T-cell (primary cell): ENCODE data around the gene GSE1. TPM values are rescaled to one million over a fixed set of nuclear protein-coding genes. Genes with fewer than 3 reads are reported as not detected.

Experiments
- ATAC-seq, 4 experiments: fragments of 200-7000 bp in 3 of 4; fragments of 150-1000 bp in 1 of 4; cut with Tn5 transposase; replicated peaks in 1 of 4; 1 replicate in 3 of 4; 2 replicates in 1 of 4; pipeline ENCODE4 v1.10.0; 2021; ENCODE audit warnings: moderate library complexity in 3 of 4, mild to moderate bottlenecking in 2 of 4, moderate number of reproducible peaks in 1 of 4
- CTCF ChIA-PET, 2 donors: fragments of 300-600 bp; sonication (Branson Sonifier 250); formaldehyde crosslinking; loops; one replicate each; lab custom pipeline; 2022; ENCODE audit warnings: antibody characterized with exemption in 2 of 2; lab: Charles Lee
- POLR2A ChIA-PET, 2 donors: fragments of 300-600 bp; sonication (Branson Sonifier 250); formaldehyde crosslinking; loops; one replicate each; lab custom pipeline; 2022; ENCODE audit warnings: antibody characterized with exemption in 2 of 2; lab: Charles Lee
- DNase-seq, 35 experiments: peaks; one replicate each; pipeline versions ENCODE4 v3.0.0 to v3.0.0-alpha.2; 2013 to 2023
- H3K27ac ChIP-seq: one replicate; pipeline ENCODE4 v1.5.1; 2013; ENCODE audit warnings: low read length
- H3K27me3 ChIP-seq, 2 experiments: replicated peaks in 1 of 2; 1 replicate in 1 of 2; 2 replicates in 1 of 2; pipeline versions ENCODE4 v1.6.1 to v1.7.0; 2013; ENCODE audit warnings: low read length in 1 of 2, mixed read lengths in 1 of 2; ENCODE audit not compliant: control insufficient read depth in 2 of 2, insufficient read depth in 2 of 2; ENCODE audit errors: extremely low read depth in 1 of 2
- H3K36me3 ChIP-seq, 2 donors: 1 replicate in 1 of 2; 2 replicates in 1 of 2; pipeline versions ENCODE4 v1.6.1 to v1.7.0; 2013; ENCODE audit warnings: low read length in 1 of 2; ENCODE audit not compliant: control insufficient read depth in 2 of 2, insufficient read depth in 1 of 2; ENCODE audit errors: extremely low read depth in 1 of 2
- H3K4me1 ChIP-seq, 2 experiments: 1 replicate in 1 of 2; 2 replicates in 1 of 2; pipeline versions ENCODE4 v1.6.1 to v1.7.0; 2013; ENCODE audit warnings: low read length in 2 of 2, mixed read lengths in 1 of 2; ENCODE audit not compliant: insufficient read depth in 2 of 2, control insufficient read depth in 1 of 2; ENCODE audit errors: extremely low read depth in 1 of 2
- H3K4me3 ChIP-seq, 2 donors: 1 replicate in 1 of 2; 2 replicates in 1 of 2; pipeline versions ENCODE4 v1.5.1 to v1.7.0; 2013; ENCODE audit warnings: mild to moderate bottlenecking in 2 of 2, low read length in 1 of 2, moderate library complexity in 1 of 2; ENCODE audit not compliant: control insufficient read depth in 1 of 2; ENCODE audit errors: extremely low read depth in 1 of 2
- H3K9me3 ChIP-seq: 2 replicates; pipeline ENCODE4 v1.7.0; 2013
- H3K27ac Mint-ChIP-seq, 2 donors: one replicate each; pipeline ENCODE4 v1.8.0; 2020 to 2021; ENCODE audit warnings: mild to moderate bottlenecking in 2 of 2, mixed read lengths in 2 of 2
- H3K27me3 Mint-ChIP-seq, 2 donors: one replicate each; pipeline ENCODE4 v1.8.0; 2021 to 2022; ENCODE audit warnings: mixed read lengths in 2 of 2
- H3K36me3 Mint-ChIP-seq: one replicate; pipeline ENCODE4 v1.8.0; 2021; ENCODE audit warnings: mixed read lengths
- H3K4me1 Mint-ChIP-seq, 3 donors: one replicate each; pipeline ENCODE4 v1.8.0; 2020 to 2022; ENCODE audit warnings: mixed read lengths in 3 of 3, mild to moderate bottlenecking in 1 of 3
- H3K4me3 Mint-ChIP-seq, 3 donors: one replicate each; pipeline ENCODE4 v1.8.0; 2020 to 2022; ENCODE audit warnings: mild to moderate bottlenecking in 3 of 3, mixed read lengths in 3 of 3, moderate library complexity in 3 of 3
- H3K9me3 Mint-ChIP-seq, 3 donors: one replicate each; pipeline ENCODE4 v1.8.0; 2020 to 2022; ENCODE audit warnings: mixed read lengths in 3 of 3
- WGBS: methylation state at CpG from one replicate; pipeline ENCODE4 v1.1.5; 2013; ENCODE audit warnings: missing lambda C conversion rate; ENCODE audit not compliant: insufficient coverage; 5-methylcytosine and 5-hydroxymethylcytosine counted together
- total RNA-seq, 35 experiments: library from RNA in 6 of 35; stranded (reverse) in 6 of 35; fragments of 120-200 nt in 1 of 35; gene quantifications; one replicate each; pipeline versions ENCODE4 v1.2.1 to v1.2.4 and lab custom pipeline; 2013 to 2026

GSE1 gene
- total RNA-seq, 5 donors from 2014 or later (not counting 1 experiment from before 2014, with no cell fraction given): 29.1 to 61.7 (median 37.4) TPM

- 96% methylated on average over 11 of the region's 11 CpGs for WGBS
- H3K27me3 Mint-ChIP-seq: peaks cover 0 to 3% of the 10 kb centered on the region in 2 donors
- H3K4me1 Mint-ChIP-seq: peaks cover 20 to 44% (median 25%) of the 10 kb centered on the region in 3 donors
- no peaks in the 10 kb centered on the region for H3K36me3 Mint-ChIP-seq
- no peak overlapping the region for H3K27ac Mint-ChIP-seq
- Histone ChIP-seq H3K36me3 (no peaks in the 10 kb centered on the region), H3K27me3 (peaks cover 0 to 9% of the 10 kb centered on the region in 2 experiments), H3K9me3 (no peaks in the 10 kb centered on the region), H3K4me1 (peaks cover 10 to 64% of the 10 kb centered on the region in 2 experiments), H3K27ac (no peak overlapping the region), H3K4me3 (no peak overlapping the region)
- ChIA-PET CTCF (no interaction called here), POLR2A (no interaction called here)
- no peak overlapping the region for H3K4me3 Mint-ChIP-seq
- no peak for ATAC-seq
- H3K9me3 Mint-ChIP-seq: no peaks in the 10 kb centered on the region
- no peak for DNase-seq
These were observed 4.6 kb upstream of the GSE1 start for GRCh38 chr16:85608515-85608885.

- ATAC-seq (no peak), DNase-seq (no peak)
- 98% methylated on average over 8 of the region's 10 CpGs for WGBS
- Histone ChIP-seq H3K4me1 (peaks cover 10 to 68% of the 10 kb centered on the region in 2 experiments), H3K27ac (no peak overlapping the region), H3K36me3 (no peaks in the 10 kb centered on the region), H3K9me3 (no peaks in the 10 kb centered on the region), H3K27me3 (peaks cover 0 to 9% of the 10 kb centered on the region in 2 experiments), H3K4me3 (no peak overlapping the region)
- CTCF ChIA-PET: interaction anchor here (0.9 to 1.7 kb wide), 5 partner anchors 51 to 215 kb away, joined by 3 to 6 read pairs (median 5); no protein-coding TSS in a partner anchor
- no peaks in the 10 kb centered on the region for H3K9me3 Mint-ChIP-seq
- POLR2A ChIA-PET: interaction anchor here in 1 of 2 donors (0.6 kb wide), 1 partner anchor 302 kb away, joined by 3 read pairs; no protein-coding TSS in a partner anchor
- H3K27me3 Mint-ChIP-seq: peaks cover 0 to 3% of the 10 kb centered on the region in 2 donors
- no peak overlapping the region for H3K27ac Mint-ChIP-seq
- no peaks in the 10 kb centered on the region for H3K36me3 Mint-ChIP-seq
- peaks cover 20 to 44% (median 25%) of the 10 kb centered on the region in 3 donors for H3K4me1 Mint-ChIP-seq
- H3K4me3 Mint-ChIP-seq: no peak overlapping the region
These were observed 4.2 kb upstream of the GSE1 start for GRCh38 chr16:85608887-85609286.

- CTCF ChIA-PET: interaction anchor here (0.6 to 2.2 kb wide), 12 partner anchors 32 to 216 kb away, joined by 3 to 14 read pairs (median 4); no protein-coding TSS in a partner anchor
- H3K4me3 ChIP-seq: no peak overlapping the region
- H3K36me3 ChIP-seq: no peaks in the 10 kb centered on the region
- WGBS: 95% methylated on average over 2 of the region's 7 CpGs
- peaks cover 10 to 75% of the 10 kb centered on the region in 2 experiments for H3K4me1 ChIP-seq
- peaks cover 20 to 45% (median 25%) of the 10 kb centered on the region in 3 donors for H3K4me1 Mint-ChIP-seq
- ATAC-seq: no peak
- H3K9me3 ChIP-seq: no peaks in the 10 kb centered on the region
- H3K27me3 Mint-ChIP-seq: peaks cover 0 to 3% of the 10 kb centered on the region in 2 donors
- no peaks in the 10 kb centered on the region for H3K36me3 Mint-ChIP-seq
- DNase-seq: no peak
- peak overlapping the region in 1 of 3 donors; percentile 76 for H3K4me3 Mint-ChIP-seq
- H3K27ac ChIP-seq: no peak overlapping the region
- POLR2A ChIA-PET: interaction anchor here in 1 of 2 donors (0.6 kb wide), 1 partner anchor 303 kb away, joined by 3 read pairs; no protein-coding TSS in a partner anchor
- peaks cover 0 to 13% of the 10 kb centered on the region in 2 experiments for H3K27me3 ChIP-seq
- H3K9me3 Mint-ChIP-seq: no peaks in the 10 kb centered on the region
- H3K27ac Mint-ChIP-seq: peak overlapping the region in 1 of 2 donors; percentile 55
These were observed 3.6 kb upstream of the GSE1 start for GRCh38 chr16:85609539-85609938.

- no peaks in the 10 kb centered on the region for H3K9me3 Mint-ChIP-seq
- H3K36me3 Mint-ChIP-seq: no peaks in the 10 kb centered on the region
- peak overlapping the region; percentile 3 to 76 (median 75) for H3K4me3 Mint-ChIP-seq
- H3K27ac Mint-ChIP-seq: peak overlapping the region; percentile 11 to 15
- peaks cover 20 to 49% (median 27%) of the 10 kb centered on the region in 3 donors for H3K4me1 Mint-ChIP-seq
- Histone ChIP-seq H3K4me1 (peaks cover 11 to 78% of the 10 kb centered on the region in 2 experiments), H3K27me3 (peaks cover 0 to 18% of the 10 kb centered on the region in 2 experiments), H3K4me3 (no peak overlapping the region), H3K36me3 (no peaks in the 10 kb centered on the region), H3K27ac (no peak overlapping the region), H3K9me3 (no peaks in the 10 kb centered on the region)
- H3K27me3 Mint-ChIP-seq: peaks cover 0 to 3% of the 10 kb centered on the region in 2 donors
- DNase-seq (peak in 2 of 35 experiments; percentile 7 to 22), ATAC-seq (no peak)
- ChIA-PET CTCF (interaction anchor here (0.6 to 2.2 kb wide), 14 partner anchors 33 to 217 kb away, joined by 3 to 14 read pairs (median 4); no protein-coding TSS in a partner anchor), POLR2A (no interaction called here)
- WGBS: 47% methylated on average over 9 of the region's 11 CpGs
These were observed 3.1 kb upstream of the GSE1 start for GRCh38 chr16:85610059-85610445.

- Mint-ChIP-seq H3K9me3 (no peaks in the 10 kb centered on the region), H3K36me3 (no peaks in the 10 kb centered on the region), H3K4me1 (peaks cover 25 to 51% (median 32%) of the 10 kb centered on the region in 3 donors), H3K27ac (peak overlapping the region; percentile 6 to 71), H3K27me3 (peaks cover 0 to 3% of the 10 kb centered on the region in 2 donors), H3K4me3 (peak overlapping the region; percentile 75 to 83 (median 76))
- ATAC-seq (peak; percentile 69 to 74 (median 70)), DNase-seq (peak; percentile 73 to 89 (median 82))
- ChIA-PET POLR2A (no interaction called here), CTCF (interaction anchor here (0.6 to 2.2 kb wide), 11 partner anchors 53 to 1794 kb away, joined by 3 to 14 read pairs (median 4); no protein-coding TSS in a partner anchor)
- Histone ChIP-seq H3K4me3 (peak overlapping the region; percentile 4 to 64), H3K9me3 (no peaks in the 10 kb centered on the region), H3K4me1 (peaks cover 17 to 78% of the 10 kb centered on the region in 2 experiments), H3K27ac (no peak overlapping the region), H3K27me3 (peaks cover 0 to 24% of the 10 kb centered on the region in 2 experiments), H3K36me3 (no peaks in the 10 kb centered on the region)
- 3% methylated on average over 29 of the region's 39 CpGs for WGBS
These were observed 2.5 kb upstream of the GSE1 start for GRCh38 chr16:85610446-85611193.

GRCh38 chr16:85611194-85611443, 2.0 kb upstream of the GSE1 start:
- DNase-seq (no peak), ATAC-seq (no peak)
- Histone ChIP-seq H3K4me3 (peak overlapping the region; percentile 4 to 64), H3K4me1 (peaks cover 18 to 78% of the 10 kb centered on the region in 2 experiments), H3K9me3 (no peaks in the 10 kb centered on the region), H3K27ac (no peak overlapping the region), H3K27me3 (peaks cover 0 to 27% of the 10 kb centered on the region in 2 experiments), H3K36me3 (no peaks in the 10 kb centered on the region)
- no peaks in the 10 kb centered on the region for H3K36me3 Mint-ChIP-seq
- H3K27ac Mint-ChIP-seq: peak overlapping the region in 1 of 2 donors; percentile 6
- WGBS: under 1% methylated on average over 12 of the region's 21 CpGs
- POLR2A ChIA-PET: no interaction called here
- H3K4me1 Mint-ChIP-seq: peaks cover 29 to 51% (median 37%) of the 10 kb centered on the region in 3 donors
- no peaks in the 10 kb centered on the region for H3K9me3 Mint-ChIP-seq
- peak overlapping the region; percentile 75 to 83 (median 76) for H3K4me3 Mint-ChIP-seq
- CTCF ChIA-PET: interaction anchor here (0.6 to 2.2 kb wide), 9 partner anchors 54 to 1794 kb away, joined by 3 to 14 read pairs (median 4); no protein-coding TSS in a partner anchor
- peaks cover 0 to 3% of the 10 kb centered on the region in 2 donors for H3K27me3 Mint-ChIP-seq
